Neural cell (in vitro differentiated cells): ENCODE measurements around the gene RPS6KC1. TPM values are rescaled to one million over a fixed set of nuclear protein-coding genes. Genes with fewer than 3 reads are reported as not detected.

Experiments used
- H2AFZ ChIP-seq: fragments of 200-600, 300-800 bp; sonication (generic), shearing (Covaris generic); 2 replicates; pipeline ENCODE4 v1.6.0; 2014; ENCODE audit warnings: low read depth, mild to moderate bottlenecking, antibody characterized with exemption, low read length, moderate library complexity
- H3F3A ChIP-seq: fragments of 200-600 bp; shearing (Covaris generic); 2 replicates; pipeline ENCODE4 v1.6.1; 2016; ENCODE audit warnings: mild to moderate bottlenecking, moderate library complexity, mixed read lengths, antibody characterized with exemption, low read length; ENCODE audit not compliant: insufficient read depth, poor library complexity, severe bottlenecking
- H3K27ac ChIP-seq: fragments of 200-600, 300-800 bp; sonication (generic), shearing (Covaris generic); 2 replicates; pipeline ENCODE4 v1.5.1; 2014; ENCODE audit warnings: mild to moderate bottlenecking, low read length, moderate library complexity
- H3K27me3 ChIP-seq: fragments of 300-800, 200-600 bp; sonication (generic), shearing (Covaris generic); 2 replicates; pipeline ENCODE4 v1.6.0; 2014; ENCODE audit warnings: mild to moderate bottlenecking, low read depth, low read length, moderate library complexity; ENCODE audit not compliant: insufficient read depth
- H3K36me3 ChIP-seq: fragments of 300-800, 200-600 bp; sonication (generic), shearing (Covaris generic); 2 replicates; pipeline ENCODE4 v1.5.1; 2014; ENCODE audit warnings: mild to moderate bottlenecking, antibody characterized with exemption, low read length, moderate library complexity; ENCODE audit not compliant: insufficient read depth
- H3K4me2 ChIP-seq: fragments of 300-800, 200-600 bp; sonication (generic), shearing (Covaris generic); 2 replicates; pipeline ENCODE4 v1.6.0; 2014; ENCODE audit warnings: mild to moderate bottlenecking, low read length
- H3K4me3 ChIP-seq: fragments of 300-800, 200-600 bp; sonication (generic), shearing (Covaris generic); 2 replicates; pipeline ENCODE4 v1.5.1; 2014; ENCODE audit warnings: mild to moderate bottlenecking, low read length, moderate library complexity
- H3K79me2 ChIP-seq: fragments of 200-600 bp; shearing (Covaris generic); replicated peaks from 2 replicates; pipeline ENCODE4 v1.6.0; 2014; ENCODE audit warnings: mild to moderate bottlenecking, low read length, moderate library complexity; ENCODE audit not compliant: insufficient read depth
- H3K9ac ChIP-seq: fragments of 300-800, 200-600 bp; sonication (generic), shearing (Covaris generic); 2 replicates; pipeline ENCODE4 v1.6.1; 2016; ENCODE audit warnings: mild to moderate bottlenecking, low read length, mixed read lengths
- H3K9me2 ChIP-seq: fragments of 200-600 bp; shearing (Covaris generic); 2 replicates; pipeline ENCODE4 v1.6.1; 2016; ENCODE audit warnings: mild to moderate bottlenecking, low read length, mixed read lengths; ENCODE audit not compliant: insufficient read depth
- H3K9me3 ChIP-seq: fragments of 200-600, 300-800 bp; sonication (generic), shearing (Covaris generic); 2 replicates; pipeline ENCODE4 v1.6.1; 2016; ENCODE audit warnings: mild to moderate bottlenecking, mixed run types, low read length, moderate library complexity, mixed read lengths
- H4K20me1 ChIP-seq: fragments of 200-600 bp; shearing (Covaris generic); 2 replicates; pipeline ENCODE4 v1.6.1; 2016; ENCODE audit warnings: mild to moderate bottlenecking, mixed run types; ENCODE audit not compliant: insufficient read depth
- EP300 ChIP-seq: fragments of 450-650 bp; conservative IDR thresholded peaks from 2 replicates; pipeline ENCODE4 v1.6.1; 2014; ENCODE audit warnings: antibody characterized with exemption, mild to moderate bottlenecking, moderate library complexity; ENCODE audit not compliant: poor library complexity, severe bottlenecking
- EZH2 ChIP-seq: fragments of 200-600, 300-800 bp; shearing (Covaris generic), sonication (generic); IDR thresholded peaks from 2 replicates; pipeline ENCODE4 v1.6.1; 2014; ENCODE audit warnings: antibody characterized with exemption, low read length, borderline replicate concordance, mild to moderate bottlenecking; ENCODE audit not compliant: insufficient read depth, poor library complexity, severe bottlenecking
- MXI1 ChIP-seq: fragments of 450-650 bp; conservative IDR thresholded peaks from 2 replicates; pipeline ENCODE4 v1.6.1; 2014; ENCODE audit warnings: antibody characterized with exemption, mild to moderate bottlenecking; ENCODE audit not compliant: poor library complexity, severe bottlenecking
- POLR2AphosphoS5 ChIP-seq: IDR thresholded peaks from 2 replicates; pipeline ENCODE4 v1.6.1; 2012
- RAD21 ChIP-seq: fragments of 450-650 bp; conservative IDR thresholded peaks from 2 replicates; pipeline ENCODE4 v1.6.1; 2014; ENCODE audit warnings: antibody characterized with exemption, mild to moderate bottlenecking, moderate library complexity
- SMC3 ChIP-seq: fragments of 450-650 bp; conservative IDR thresholded peaks from 2 replicates; pipeline ENCODE4 v1.6.1; 2014; ENCODE audit warnings: antibody characterized with exemption, mild to moderate bottlenecking, moderate library complexity; ENCODE audit not compliant: poor library complexity
- TAF1 ChIP-seq: IDR thresholded peaks from 2 replicates; pipeline ENCODE4 v1.6.1; 2012; ENCODE audit warnings: low read depth
- polyA plus RNA-seq: library from polyadenylated mRNA; depleted of rRNA; stranded (reverse); fragments of >200 nt; gene quantifications from 2 replicates; pipeline ENCODE4 v1.2.3, GENCODE V29; 2014
- TF ChIP-seq, protein P1 (sequence below): fragments of 450-650 bp; IDR thresholded peaks from 2 replicates; pipeline ENCODE4 v1.5.1; 2014; ENCODE audit warnings: antibody characterized with exemption, mild to moderate bottlenecking, moderate library complexity; ENCODE audit not compliant: poor library complexity, severe bottlenecking
- TF ChIP-seq, protein P2 (sequence below): IDR thresholded peaks from 2 replicates; pipeline ENCODE4 v1.6.1; 2012; ENCODE audit warnings: borderline replicate concordance

The RPS6KC1 gene
- polyA plus RNA-seq, 1 donor from 2014 or later = 28.1 TPM

DNA sequence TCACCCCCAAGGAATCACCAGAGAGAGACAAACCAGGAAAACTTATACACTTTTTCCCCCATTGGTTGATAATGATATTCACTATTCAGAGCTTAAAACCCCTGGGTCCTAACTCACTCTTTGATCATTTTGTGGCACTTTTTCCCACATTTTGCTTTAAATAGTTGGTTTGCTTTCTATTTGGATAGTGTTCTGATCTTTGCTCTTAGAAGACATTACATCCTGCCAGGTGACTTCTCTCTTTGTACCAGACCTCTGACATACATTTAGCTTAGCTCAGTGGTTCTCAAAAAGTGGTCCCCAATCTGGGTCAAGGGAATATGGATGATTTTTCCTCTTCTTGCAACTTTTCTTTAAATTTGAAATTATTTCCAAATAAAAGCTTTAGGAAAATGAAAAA, 228.4 kb downstream of the RPS6KC1 start (continued):
- TF ChIP-seq, protein P1, sequence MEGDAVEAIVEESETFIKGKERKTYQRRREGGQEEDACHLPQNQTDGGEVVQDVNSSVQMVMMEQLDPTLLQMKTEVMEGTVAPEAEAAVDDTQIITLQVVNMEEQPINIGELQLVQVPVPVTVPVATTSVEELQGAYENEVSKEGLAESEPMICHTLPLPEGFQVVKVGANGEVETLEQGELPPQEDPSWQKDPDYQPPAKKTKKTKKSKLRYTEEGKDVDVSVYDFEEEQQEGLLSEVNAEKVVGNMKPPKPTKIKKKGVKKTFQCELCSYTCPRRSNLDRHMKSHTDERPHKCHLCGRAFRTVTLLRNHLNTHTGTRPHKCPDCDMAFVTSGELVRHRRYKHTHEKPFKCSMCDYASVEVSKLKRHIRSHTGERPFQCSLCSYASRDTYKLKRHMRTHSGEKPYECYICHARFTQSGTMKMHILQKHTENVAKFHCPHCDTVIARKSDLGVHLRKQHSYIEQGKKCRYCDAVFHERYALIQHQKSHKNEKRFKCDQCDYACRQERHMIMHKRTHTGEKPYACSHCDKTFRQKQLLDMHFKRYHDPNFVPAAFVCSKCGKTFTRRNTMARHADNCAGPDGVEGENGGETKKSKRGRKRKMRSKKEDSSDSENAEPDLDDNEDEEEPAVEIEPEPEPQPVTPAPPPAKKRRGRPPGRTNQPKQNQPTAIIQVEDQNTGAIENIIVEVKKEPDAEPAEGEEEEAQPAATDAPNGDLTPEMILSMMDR = no peak

GRCh38 chr1:213281640-213282301, 230.7 kb downstream of the RPS6KC1 start:
- H4K20me1 ChIP-seq = no peaks in the 10 kb centered on the region
- H3K27ac ChIP-seq = no peak overlapping the region
- H3K9ac ChIP-seq = no peak overlapping the region
- H3F3A ChIP-seq = no peaks in the 10 kb centered on the region
- H3K27me3 ChIP-seq = no peaks in the 10 kb centered on the region
- no peak for TF ChIP-seq MXI1
- TF ChIP-seq, protein P1 = no peak
- TF ChIP-seq EP300 = no peak
- no peaks in the 10 kb centered on the region for H3K9me2 ChIP-seq
- no peak overlapping the region for H2AFZ ChIP-seq
- no peaks in the 10 kb centered on the region for H3K79me2 ChIP-seq
- H3K36me3 ChIP-seq = no peaks in the 10 kb centered on the region
- no peaks in the 10 kb centered on the region for H3K9me3 ChIP-seq
- H3K4me3 ChIP-seq = no peak overlapping the region
- H3K4me2 ChIP-seq = no peak overlapping the region

DNA sequence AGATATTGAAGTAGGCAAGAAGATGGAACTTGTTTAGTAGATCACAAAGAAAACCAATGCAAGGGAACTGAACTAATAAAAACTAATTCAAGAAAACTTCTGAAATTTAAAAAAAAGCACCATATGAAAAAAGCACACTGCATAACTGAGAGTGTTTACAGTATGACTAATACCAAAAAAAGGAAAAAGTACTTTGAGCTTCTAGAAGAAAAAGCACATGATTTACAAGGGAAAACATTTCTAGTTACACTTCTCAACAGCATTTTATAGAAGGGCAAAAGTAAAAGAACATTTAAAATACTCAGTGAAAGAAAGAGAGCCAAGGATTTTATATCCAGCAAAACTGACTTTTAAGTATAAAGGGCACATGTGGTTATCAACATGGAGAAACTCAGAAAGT, 233.6 kb downstream of the RPS6KC1 start:
- no peaks in the 10 kb centered on the region for H3K36me3 ChIP-seq
- H4K20me1 ChIP-seq = no peaks in the 10 kb centered on the region
- TF ChIP-seq POLR2AphosphoS5 (no peak), EZH2 (no peak), SMC3 (no peak), EP300 (no peak), RAD21 (no peak), TAF1 (no peak), MXI1 (no peak)
- TF ChIP-seq, protein P2, sequence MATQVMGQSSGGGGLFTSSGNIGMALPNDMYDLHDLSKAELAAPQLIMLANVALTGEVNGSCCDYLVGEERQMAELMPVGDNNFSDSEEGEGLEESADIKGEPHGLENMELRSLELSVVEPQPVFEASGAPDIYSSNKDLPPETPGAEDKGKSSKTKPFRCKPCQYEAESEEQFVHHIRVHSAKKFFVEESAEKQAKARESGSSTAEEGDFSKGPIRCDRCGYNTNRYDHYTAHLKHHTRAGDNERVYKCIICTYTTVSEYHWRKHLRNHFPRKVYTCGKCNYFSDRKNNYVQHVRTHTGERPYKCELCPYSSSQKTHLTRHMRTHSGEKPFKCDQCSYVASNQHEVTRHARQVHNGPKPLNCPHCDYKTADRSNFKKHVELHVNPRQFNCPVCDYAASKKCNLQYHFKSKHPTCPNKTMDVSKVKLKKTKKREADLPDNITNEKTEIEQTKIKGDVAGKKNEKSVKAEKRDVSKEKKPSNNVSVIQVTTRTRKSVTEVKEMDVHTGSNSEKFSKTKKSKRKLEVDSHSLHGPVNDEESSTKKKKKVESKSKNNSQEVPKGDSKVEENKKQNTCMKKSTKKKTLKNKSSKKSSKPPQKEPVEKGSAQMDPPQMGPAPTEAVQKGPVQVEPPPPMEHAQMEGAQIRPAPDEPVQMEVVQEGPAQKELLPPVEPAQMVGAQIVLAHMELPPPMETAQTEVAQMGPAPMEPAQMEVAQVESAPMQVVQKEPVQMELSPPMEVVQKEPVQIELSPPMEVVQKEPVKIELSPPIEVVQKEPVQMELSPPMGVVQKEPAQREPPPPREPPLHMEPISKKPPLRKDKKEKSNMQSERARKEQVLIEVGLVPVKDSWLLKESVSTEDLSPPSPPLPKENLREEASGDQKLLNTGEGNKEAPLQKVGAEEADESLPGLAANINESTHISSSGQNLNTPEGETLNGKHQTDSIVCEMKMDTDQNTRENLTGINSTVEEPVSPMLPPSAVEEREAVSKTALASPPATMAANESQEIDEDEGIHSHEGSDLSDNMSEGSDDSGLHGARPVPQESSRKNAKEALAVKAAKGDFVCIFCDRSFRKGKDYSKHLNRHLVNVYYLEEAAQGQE = no peak
- TF ChIP-seq, protein P1 = no peak
- no peak overlapping the region for H2AFZ ChIP-seq
- H3K4me3 ChIP-seq = no peak overlapping the region
- no peaks in the 10 kb centered on the region for H3K79me2 ChIP-seq
- H3F3A ChIP-seq = no peaks in the 10 kb centered on the region
- H3K27me3 ChIP-seq = no peaks in the 10 kb centered on the region
- H3K9me3 ChIP-seq = no peaks in the 10 kb centered on the region
- no peak overlapping the region for H3K9ac ChIP-seq
- no peak overlapping the region for H3K27ac ChIP-seq
- H3K9me2 ChIP-seq = no peaks in the 10 kb centered on the region
- H3K4me2 ChIP-seq = no peak overlapping the region
